Fibroblast of skin of left biceps (primary cell): Measurements from ENCODE around the gene PRKCB.

Experiments used
- DNase-seq, 2 experiments: peaks; one replicate each; pipeline ENCODE4 v3.0.0-alpha.2; 2013; ENCODE audit warnings: low read depth in 2 of 2

Gene PRKCB

DNA sequence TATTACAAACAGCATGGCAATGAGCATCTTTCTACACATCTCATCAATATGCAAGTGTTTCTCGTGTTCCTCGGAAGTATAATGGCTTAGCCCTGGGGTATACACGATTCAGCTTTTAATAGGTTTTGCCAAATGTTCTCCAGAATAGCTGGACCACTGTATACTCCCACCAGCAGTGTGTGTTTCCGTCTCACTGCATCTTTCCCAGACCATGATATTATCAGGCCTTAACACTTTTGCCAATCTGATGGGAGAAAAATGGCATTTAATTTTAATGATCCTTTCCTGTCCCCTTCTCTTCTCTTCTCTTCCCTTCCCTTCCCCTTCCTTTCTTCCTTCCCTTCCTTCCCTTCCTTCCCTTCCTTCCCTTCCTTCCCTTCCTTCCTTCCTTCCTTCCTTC is 30.8 kb downstream of the PRKCB start:
- no peak for DNase-seq

DNA sequence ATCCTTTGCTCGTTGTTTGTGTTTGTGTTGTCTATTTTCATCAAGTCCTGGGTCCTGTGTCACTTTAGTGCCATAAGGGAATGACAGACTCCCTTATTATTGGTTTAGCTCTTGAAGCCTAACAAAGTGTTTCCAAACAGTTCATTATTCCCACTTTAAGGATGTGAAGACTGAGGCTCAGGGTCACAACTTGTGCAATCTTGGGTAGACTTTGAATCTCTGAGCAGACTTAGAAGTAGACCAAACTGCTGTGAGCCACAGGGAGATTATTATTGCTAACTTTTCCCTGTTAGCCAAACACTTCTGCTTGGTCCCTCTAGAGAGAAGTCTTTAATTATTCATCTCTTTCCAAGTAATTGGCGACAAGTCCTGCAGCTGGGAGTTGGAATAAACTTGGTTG is 31.8 kb downstream of the PRKCB start:
- DNase-seq = no peak

- no peak for DNase-seq
These were observed 32.4 kb downstream of the PRKCB start for GRCh38 chr16:23868136-23868535.

DNA sequence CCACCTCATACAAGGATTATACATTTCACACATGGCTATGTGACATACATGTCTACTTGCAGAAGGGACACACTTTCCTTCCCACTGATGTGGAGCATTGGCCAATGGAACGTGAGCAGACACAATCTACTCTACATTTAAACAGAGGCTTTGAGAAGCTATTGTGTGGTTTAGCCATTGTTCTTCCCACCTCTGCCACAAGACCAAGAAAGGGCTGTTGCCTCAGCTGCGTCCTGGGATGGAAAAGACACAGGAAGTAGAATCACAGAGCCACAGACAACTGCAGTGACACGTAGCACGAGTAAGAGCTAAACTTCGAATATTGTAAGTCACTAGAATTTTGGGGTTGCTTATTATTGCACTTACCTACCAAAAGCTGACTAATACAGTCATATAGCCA is 33.3 kb downstream of the PRKCB start:
- no peak for DNase-seq

DNA sequence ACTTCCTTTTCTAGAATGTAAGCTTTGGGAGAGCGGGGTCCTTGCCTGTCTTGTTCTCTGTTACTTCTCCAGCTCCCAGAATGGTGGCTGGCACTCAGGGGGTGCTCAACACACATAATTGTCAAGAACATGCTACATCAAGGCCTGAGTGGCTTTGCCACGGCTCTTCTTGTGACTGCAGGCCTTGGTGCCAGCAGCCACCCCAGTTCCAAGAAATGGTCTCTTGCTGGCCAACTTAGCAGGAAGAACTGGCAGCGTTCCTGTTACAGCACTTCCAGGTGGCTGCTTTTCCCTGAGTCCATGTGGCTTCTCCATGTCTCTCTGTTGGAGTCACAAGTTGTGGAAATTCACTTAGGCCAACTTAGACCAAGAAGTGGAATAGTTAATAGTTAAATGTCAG is 36.1 kb downstream of the PRKCB start:
- DNase-seq = no peak

DNA sequence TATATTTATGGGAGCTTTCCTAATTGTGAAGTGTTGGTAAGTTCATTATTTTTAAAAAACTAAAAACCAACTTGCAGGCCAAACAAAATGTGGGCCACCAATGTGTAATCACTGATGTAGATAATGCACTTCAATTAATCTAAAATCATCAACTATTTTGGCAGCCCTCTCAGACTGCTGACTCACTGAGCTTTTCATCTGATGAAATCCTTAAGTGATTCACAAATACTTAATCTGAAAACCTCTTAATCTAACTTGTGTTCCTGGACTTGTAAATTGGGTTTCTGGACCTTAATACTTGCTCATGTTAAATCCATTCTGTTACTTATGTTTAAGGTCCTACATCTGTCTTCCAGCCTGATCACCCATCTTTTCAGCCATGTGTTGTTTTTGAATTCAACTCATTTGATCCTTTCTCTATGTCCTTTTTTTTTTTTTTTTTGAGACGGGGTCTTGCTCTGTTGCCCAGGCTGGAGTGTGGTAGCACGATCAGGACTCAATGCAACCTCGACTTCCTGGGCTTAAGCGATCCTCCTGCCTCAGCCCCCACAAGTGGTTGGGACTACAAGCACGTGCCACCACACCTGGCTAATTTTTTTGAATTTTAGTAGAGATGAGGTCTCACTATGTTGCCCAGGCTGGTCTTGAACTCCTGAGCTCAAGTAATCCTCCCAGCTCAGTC is 39.0 kb downstream of the PRKCB start:
- DNase-seq = no peak

DNA sequence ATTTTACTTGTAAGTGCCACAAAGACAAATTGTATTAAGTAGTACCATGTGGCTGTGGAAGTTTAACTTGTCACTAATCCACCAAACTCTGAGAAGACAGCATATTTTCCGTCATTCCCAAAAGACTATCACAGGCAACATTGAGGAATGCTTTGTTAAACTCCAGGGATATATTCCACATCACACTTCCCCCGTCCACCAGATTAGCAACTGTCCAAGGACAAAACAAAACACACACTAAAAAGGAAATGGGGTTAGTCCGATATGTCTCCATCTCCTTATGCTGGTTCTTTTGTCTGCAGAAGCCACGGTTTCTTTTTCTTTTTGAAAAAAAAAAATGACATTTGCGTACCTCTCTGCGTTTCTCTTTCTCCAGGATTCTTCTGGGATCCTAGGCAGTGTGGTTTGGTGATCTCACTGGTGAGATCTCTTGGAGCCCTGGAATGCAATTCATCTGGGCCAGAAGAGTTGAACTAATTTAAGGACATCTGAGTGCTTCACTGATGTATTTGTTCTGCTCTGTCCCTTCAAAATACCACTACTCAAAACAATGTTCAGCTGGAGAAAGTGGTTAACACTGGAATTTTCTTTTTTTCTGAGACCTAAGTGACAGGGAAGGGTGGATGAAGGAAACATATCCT is 40.6 kb downstream of the PRKCB start:
- DNase-seq = no peak

- DNase-seq = no peak
These were observed 41.6 kb downstream of the PRKCB start for GRCh38 chr16:23877107-23878070.

DNA sequence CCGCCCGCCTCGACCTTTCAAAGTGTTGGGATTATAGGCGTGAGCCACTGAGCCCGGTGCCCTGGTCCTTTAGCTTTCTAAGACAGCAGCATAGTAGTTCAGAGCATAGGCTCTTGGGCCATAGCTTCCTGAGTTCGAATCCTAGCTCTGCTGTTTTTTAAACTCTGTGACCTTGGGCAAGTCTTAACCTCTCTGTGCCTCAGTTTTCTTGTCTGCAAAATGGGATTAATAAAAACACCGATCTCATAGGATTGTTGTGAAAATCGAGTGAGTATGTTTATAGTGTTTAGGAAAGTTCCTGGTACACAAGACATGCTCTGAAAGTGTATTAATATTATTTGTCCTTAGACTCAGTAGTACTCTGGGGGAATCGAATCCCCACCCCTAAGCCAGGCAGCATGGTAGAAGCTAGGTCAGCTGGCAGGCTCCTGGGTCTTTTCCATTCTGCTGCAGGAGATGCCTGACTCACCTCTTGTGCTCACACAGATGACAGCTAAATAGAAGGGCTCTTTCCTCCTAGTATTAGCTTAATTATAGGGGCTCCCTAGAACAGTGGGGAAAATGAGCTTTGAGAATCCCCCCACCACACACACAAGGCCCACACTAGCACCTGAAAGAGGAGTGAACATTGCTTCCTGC is 44.1 kb downstream of the PRKCB start:
- DNase-seq = no peak

GRCh38 chr16:23889189-23889588 is 53.4 kb downstream of the PRKCB start:
- DNase-seq = no peak

DNA sequence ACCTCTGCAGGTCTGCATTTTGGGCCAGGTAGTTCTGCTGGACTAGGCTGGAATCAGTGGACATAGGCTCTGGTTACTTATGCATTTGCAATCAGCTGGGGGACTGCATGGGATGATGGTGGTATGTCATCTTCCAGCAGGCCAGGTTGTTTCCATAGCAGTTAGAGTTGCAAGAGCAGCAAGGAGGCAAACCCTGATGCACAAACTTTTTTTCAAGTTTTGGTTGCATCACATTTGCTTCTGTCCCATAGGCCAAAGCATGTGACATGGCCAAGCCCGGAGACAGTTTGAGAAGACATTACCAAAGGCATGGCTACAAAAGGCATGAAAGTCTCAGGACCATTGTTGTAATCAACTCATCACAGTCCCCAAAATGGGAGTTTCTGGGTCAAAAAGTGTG is 58.2 kb downstream of the PRKCB start:
- no peak for DNase-seq

DNA sequence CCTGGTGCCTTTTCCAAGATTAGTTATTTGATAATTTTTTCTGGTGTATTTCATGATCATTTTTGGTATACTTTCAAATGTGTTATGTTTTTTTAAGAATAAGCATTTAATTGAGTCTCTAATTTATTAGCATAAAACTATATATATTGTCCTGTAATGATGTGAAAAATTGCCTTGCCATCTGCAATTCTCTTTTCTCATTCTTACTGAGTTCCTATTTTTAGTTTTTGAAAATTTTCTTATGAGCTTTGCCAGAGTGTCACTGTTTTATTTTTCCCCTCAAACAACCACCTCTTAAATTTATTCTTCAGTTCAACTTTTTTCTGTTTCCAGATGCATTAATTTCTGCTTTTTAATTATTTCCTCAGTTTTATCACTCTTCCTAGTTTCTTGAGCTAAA is 59.3 kb downstream of the PRKCB start:
- no peak for DNase-seq

GRCh38 chr16:23896832-23897821 is 61.3 kb downstream of the PRKCB start:
- no peak for DNase-seq

DNA sequence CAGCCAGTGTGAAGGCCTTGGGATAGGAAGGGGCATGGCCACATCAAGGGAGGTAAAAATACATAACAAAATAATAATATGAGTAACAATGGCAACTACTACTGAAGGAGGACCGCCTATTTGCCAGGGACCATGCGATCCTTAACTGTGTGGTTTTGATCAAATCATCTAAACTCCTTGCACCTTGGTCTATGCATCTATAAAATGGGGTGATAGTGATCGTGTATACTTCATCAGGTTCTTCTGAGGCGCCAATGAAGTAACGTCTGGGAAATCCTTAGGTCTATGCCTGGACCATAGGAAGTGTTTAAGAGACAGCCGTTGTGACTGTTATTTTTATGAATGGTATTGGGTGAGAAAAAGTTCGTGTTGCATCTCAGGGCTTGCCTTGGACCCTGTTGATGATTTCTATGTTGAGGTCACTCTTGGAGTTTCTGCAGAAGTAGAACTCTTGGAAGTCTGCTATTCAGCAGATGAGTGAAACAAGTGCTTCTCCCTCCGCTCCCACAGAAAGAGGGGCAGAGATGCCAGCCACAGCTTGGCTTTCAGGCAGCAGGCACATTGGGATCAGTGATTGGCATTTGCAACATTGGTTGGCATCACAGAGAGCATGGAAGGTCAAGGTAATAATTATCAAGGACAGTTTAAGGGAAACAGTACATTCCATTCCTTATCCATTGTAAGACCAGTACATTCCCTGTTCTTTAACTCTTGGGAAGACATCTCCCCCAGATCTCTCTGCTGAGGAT is 63.1 kb downstream of the PRKCB start:
- DNase-seq = no peak

DNA sequence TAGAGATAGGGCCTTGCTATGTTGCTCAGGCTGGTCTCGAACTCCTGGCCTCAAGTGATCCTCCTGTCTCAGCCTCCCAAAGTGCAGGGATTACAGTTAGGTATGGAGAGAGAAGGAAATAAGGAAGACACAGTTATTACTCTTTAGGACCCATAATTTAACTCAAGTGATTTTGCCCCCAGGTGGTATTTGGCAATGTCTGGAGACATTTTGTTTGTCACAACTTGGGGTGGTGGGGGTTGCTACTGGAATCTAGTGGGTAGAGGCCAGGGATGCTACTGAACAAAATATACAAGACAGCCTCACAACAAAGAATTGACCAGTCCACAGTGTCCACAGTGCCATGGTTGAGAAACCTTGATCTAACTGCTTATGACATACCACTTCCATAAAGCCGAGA is 64.1 kb downstream of the PRKCB start:
- DNase-seq = no peak

DNA sequence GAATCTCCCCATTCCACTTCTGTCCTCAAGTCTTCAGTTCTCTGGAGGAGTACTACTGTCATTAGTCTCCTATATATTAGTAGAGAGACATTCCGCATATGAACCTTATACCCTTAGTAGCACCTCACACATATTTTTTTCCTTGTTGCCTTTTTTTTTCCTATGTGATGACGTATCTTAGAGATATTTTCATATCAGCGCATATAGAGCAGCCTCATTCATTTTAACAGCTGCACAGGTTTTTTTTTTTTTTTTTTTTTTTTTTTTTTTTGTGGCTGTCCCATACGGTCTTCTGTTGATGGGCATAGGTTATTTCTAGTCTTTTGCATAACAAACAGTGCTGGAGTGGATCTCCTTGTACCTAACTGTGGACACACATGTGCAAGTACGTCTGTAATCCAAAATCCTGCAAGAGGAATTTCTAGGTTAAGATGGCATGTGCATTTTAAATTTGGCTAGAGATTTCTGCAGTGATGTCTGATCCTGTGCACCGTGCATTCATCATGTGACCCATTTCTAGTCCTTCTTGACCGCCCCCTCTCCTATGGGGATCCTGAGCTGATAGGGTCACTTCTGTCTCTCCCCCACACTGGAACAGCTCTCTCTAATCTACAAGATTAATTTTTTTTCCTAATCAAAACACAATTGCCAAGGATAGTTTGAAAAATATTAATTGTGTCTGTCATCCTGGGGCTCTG is 64.8 kb downstream of the PRKCB start:
- no peak for DNase-seq

GRCh38 chr16:23901178-23902033 is 65.6 kb downstream of the PRKCB start:
- DNase-seq = no peak

GRCh38 chr16:23902034-23902747 is 66.4 kb downstream of the PRKCB start:
- DNase-seq = no peak
